Loucy (cell line): ENCODE data around the gene KLHL40.

ENCODE experiments used
- H2AFZ ChIP-seq: fragments of 200-600 bp; sonication (generic); 2 replicates; pipeline ENCODE4 v1.6.0; 2016; ENCODE audit warnings: antibody characterized with exemption, mild to moderate bottlenecking, low read length, moderate library complexity
- H3F3A ChIP-seq: fragments of 200-600 bp; 2 replicates; pipeline ENCODE4 v1.6.0; 2016; ENCODE audit warnings: antibody characterized with exemption, low read depth, mild to moderate bottlenecking
- H3K27me3 ChIP-seq: fragments of 200-600 bp; sonication (generic); 2 replicates; pipeline ENCODE4 v1.6.1; 2014; ENCODE audit warnings: low read length, mild to moderate bottlenecking; ENCODE audit not compliant: insufficient read depth, poor library complexity, severe bottlenecking
- H3K36me3 ChIP-seq: fragments of 200-600 bp; sonication (generic); 2 replicates; pipeline ENCODE4 v1.6.1; 2016; ENCODE audit warnings: low read length; ENCODE audit not compliant: insufficient read depth
- H3K4me1 ChIP-seq: fragments of 200-600 bp; sonication (generic); 2 replicates; pipeline ENCODE4 v1.5.1; 2014; ENCODE audit warnings: low read length, mild to moderate bottlenecking; ENCODE audit not compliant: insufficient read depth, poor library complexity, severe bottlenecking
- H3K4me2 ChIP-seq: fragments of 200-600 bp; sonication (generic); 2 replicates; pipeline ENCODE4 v1.6.0; 2014; ENCODE audit warnings: antibody characterized with exemption, low read length, low read depth, mild to moderate bottlenecking; ENCODE audit not compliant: poor library complexity, severe bottlenecking
- H3K4me3 ChIP-seq: fragments of 200-600 bp; sonication (generic); 2 replicates; pipeline ENCODE4 v1.5.1; 2014; ENCODE audit warnings: low read length, mild to moderate bottlenecking, mixed read lengths; ENCODE audit not compliant: poor library complexity, severe bottlenecking
- H3K79me2 ChIP-seq: fragments of 200-600 bp; sonication (generic); 2 replicates; pipeline ENCODE4 v1.6.1; 2014; ENCODE audit warnings: low read length; ENCODE audit not compliant: insufficient read depth
- H3K9ac ChIP-seq: fragments of 200-600 bp; sonication (generic); 2 replicates; pipeline ENCODE4 v1.6.0; 2014; ENCODE audit warnings: mild to moderate bottlenecking, low read depth, low read length, moderate library complexity; ENCODE audit not compliant: poor library complexity, severe bottlenecking
- H3K9me2 ChIP-seq: fragments of 200-600 bp; sonication (generic); replicated peaks from 2 replicates; pipeline ENCODE4 v1.6.1; 2016; ENCODE audit warnings: low read depth, low read length, mixed read lengths
- H3K9me3 ChIP-seq: fragments of 200-600 bp; sonication (generic); 2 replicates; pipeline ENCODE4 v1.6.1; 2014; ENCODE audit warnings: mild to moderate bottlenecking, antibody characterized with exemption, low read length, low read depth; ENCODE audit not compliant: insufficient read depth
- H4K20me1 ChIP-seq: fragments of 200-600 bp; sonication (generic); 2 replicates; pipeline ENCODE4 v1.6.0; 2014; ENCODE audit warnings: antibody characterized with exemption, low read length, mild to moderate bottlenecking; ENCODE audit not compliant: insufficient read depth, poor library complexity, severe bottlenecking
- CTCF ChIP-seq: fragments of 200-600 bp; sonication (generic); conservative IDR thresholded peaks from 2 replicates; pipeline ENCODE4 v1.5.1; 2014; ENCODE audit warnings: mild to moderate bottlenecking, antibody characterized with exemption, low read length
- EZH2phosphoT487 ChIP-seq: fragments of 200-600 bp; IDR thresholded peaks from 2 replicates; pipeline ENCODE4 v1.6.1; 2018; ENCODE audit warnings: antibody characterized with exemption, mild to moderate bottlenecking, moderate library complexity, borderline replicate concordance

The KLHL40 gene

GRCh38 chr3:42639192-42639591, 46.1 kb upstream of the KLHL40 start:
- no peak overlapping the region for H3K9ac ChIP-seq
- no peaks in the 10 kb centered on the region for H3K9me3 ChIP-seq
- peaks cover 92% of the 10 kb centered on the region for H3K36me3 ChIP-seq
- no peaks in the 10 kb centered on the region for H3K27me3 ChIP-seq
- no peaks in the 10 kb centered on the region for H3K9me2 ChIP-seq
- no peak overlapping the region for H3K4me3 ChIP-seq
- peaks cover 10% of the 10 kb centered on the region; the same call in 1 of the 2 replicates for H3K79me2 ChIP-seq
- TF ChIP-seq CTCF = no peak
- H2AFZ ChIP-seq = no peak overlapping the region
- no peaks in the 10 kb centered on the region for H3F3A ChIP-seq
- no peak overlapping the region for H3K4me2 ChIP-seq
- no peaks in the 10 kb centered on the region for H3K4me1 ChIP-seq
- H4K20me1 ChIP-seq = peaks cover 3% of the 10 kb centered on the region

DNA sequence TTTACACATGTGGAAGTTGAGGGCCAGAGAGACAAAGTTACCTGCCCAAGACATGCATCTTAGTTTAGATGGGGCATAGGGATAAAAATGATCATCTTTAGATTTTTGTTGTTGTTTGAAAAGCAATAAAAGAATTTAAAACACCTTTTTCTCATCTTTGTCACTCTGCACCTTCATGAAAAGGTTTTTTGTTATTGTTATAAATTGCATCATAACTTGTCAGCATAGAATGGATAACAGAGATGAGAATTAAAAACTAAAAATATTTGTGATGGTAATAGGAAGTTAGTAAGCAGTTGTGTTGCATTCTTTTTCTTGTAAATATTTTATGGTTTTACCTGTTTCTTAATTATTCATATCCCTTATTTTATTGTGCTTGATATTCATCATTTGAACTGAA, 45.2 kb upstream of the KLHL40 start:
- no peaks in the 10 kb centered on the region for H3F3A ChIP-seq
- no peak overlapping the region for H3K9ac ChIP-seq
- H4K20me1 ChIP-seq = peaks cover 3% of the 10 kb centered on the region
- no peaks in the 10 kb centered on the region for H3K9me2 ChIP-seq
- H3K4me3 ChIP-seq = no peak overlapping the region
- H3K4me2 ChIP-seq = no peak overlapping the region
- no peaks in the 10 kb centered on the region for H3K9me3 ChIP-seq
- peaks cover 10% of the 10 kb centered on the region; the same call in 1 of the 2 replicates for H3K79me2 ChIP-seq
- no peak overlapping the region for H2AFZ ChIP-seq
- TF ChIP-seq EZH2phosphoT487 (no peak), CTCF (no peak)
- no peaks in the 10 kb centered on the region for H3K27me3 ChIP-seq
- no peaks in the 10 kb centered on the region for H3K4me1 ChIP-seq
- H3K36me3 ChIP-seq = peaks cover 92% of the 10 kb centered on the region

DNA sequence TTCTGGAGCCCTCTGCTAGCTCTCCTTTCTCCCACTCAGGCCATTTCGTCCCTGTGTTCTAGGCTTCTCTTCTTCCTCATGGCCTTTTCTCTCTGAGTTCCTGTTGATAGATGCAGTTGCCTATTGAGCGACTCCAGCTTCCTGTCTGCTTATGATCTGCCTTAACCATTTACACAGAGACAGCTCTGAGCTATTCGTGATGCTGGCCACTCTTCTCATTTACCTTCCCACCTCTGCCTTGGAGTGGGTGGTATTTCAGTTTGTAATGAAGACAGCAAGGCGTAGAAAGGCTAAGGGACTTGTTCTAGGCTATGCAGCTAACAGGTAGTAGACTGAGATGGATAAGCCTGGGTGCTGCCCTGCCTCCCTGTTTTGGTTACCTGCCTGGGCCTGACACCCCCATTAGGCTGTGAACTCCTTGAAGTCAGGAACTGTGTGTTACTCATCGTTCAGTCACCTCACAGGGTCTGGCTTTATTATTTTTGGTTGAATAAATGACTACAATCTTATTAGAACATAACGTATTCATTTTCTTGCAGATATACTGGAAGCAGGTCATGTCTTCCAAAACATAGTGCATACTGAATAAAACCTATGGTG, 44.5 kb upstream of the KLHL40 start:
- no peak for TF ChIP-seq EZH2phosphoT487
- TF ChIP-seq CTCF = no peak
- no peaks in the 10 kb centered on the region for H3K4me1 ChIP-seq
- peaks cover 10% of the 10 kb centered on the region; the same call in 1 of the 2 replicates for H3K79me2 ChIP-seq
- H3F3A ChIP-seq = 0 out of 2 replicates have a peak, but pooled peaks cover under 1% of the 10 kb centered on the region
- H3K4me2 ChIP-seq = no peak overlapping the region
- H3K36me3 ChIP-seq = peaks cover 93% of the 10 kb centered on the region
- no peaks in the 10 kb centered on the region for H3K27me3 ChIP-seq
- no peak overlapping the region for H2AFZ ChIP-seq
- no peak overlapping the region for H3K4me3 ChIP-seq
- no peaks in the 10 kb centered on the region for H3K9me3 ChIP-seq
- H4K20me1 ChIP-seq = peaks cover 3% of the 10 kb centered on the region
- H3K9ac ChIP-seq = no peak overlapping the region
- no peaks in the 10 kb centered on the region for H3K9me2 ChIP-seq
